ENCODE results near the gene HIP1.
"Not testable (repeated sequence)": the region's sequence is repeated elsewhere in the genome, so short reads cannot be mapped to it uniquely, and the experiment has no call there.

HIP1 gene

GRCh38 chr7:75608451-75609122 is 130.2 kb downstream of the HIP1 start:
- no peak for DNase-seq

- DNase-seq: no peak
These were observed 134.3 kb downstream of the HIP1 start for GRCh38 chr7:75604408-75604807.

- DNase-seq: not testable (repeated sequence)
These were observed 135.9 kb downstream of the HIP1 start for GRCh38 chr7:75602831-75603230.

GRCh38 chr7:75601539-75601938 is 137.2 kb downstream of the HIP1 start:
- DNase-seq: no peak

- DNase-seq: not testable (repeated sequence)
These were observed 138.0 kb downstream of the HIP1 start for GRCh38 chr7:75600748-75601147.

- DNase-seq: peak; percentile 55
These were observed 139.4 kb downstream of the HIP1 start for GRCh38 chr7:75599244-75599781.

GRCh38 chr7:75596727-75597614 is 141.8 kb downstream of the HIP1 start:
- DNase-seq: no peak

GRCh38 chr7:75595766-75596165 is 143.0 kb downstream of the HIP1 start:
- no peak for DNase-seq

GRCh38 chr7:75593500-75594184 is 145.1 kb downstream of the HIP1 start:
- not testable (repeated sequence) for DNase-seq

GRCh38 chr7:75591467-75592255 is 147.1 kb downstream of the HIP1 start:
- DNase-seq: no peak

- DNase-seq: no peak
These were observed 148.3 kb downstream of the HIP1 start for GRCh38 chr7:75590373-75591005.

GRCh38 chr7:75584354-75584753 is 154.4 kb downstream of the HIP1 start:
- DNase-seq: no peak

- no peak for DNase-seq
These were observed 155.5 kb downstream of the HIP1 start for GRCh38 chr7:75583255-75583654.

GRCh38 chr7:75579899-75580298 is 158.8 kb downstream of the HIP1 start:
- no peak for DNase-seq

- no peak for DNase-seq
These were observed 160.7 kb downstream of the HIP1 start for GRCh38 chr7:75578081-75578480.

GRCh38 chr7:75575488-75576121 is 163.1 kb downstream of the HIP1 start:
- DNase-seq: no peak

GRCh38 chr7:75573477-75574019 is 165.2 kb downstream of the HIP1 start:
- no peak for DNase-seq

- DNase-seq: no peak
These were observed 165.9 kb downstream of the HIP1 start for GRCh38 chr7:75572814-75573213.

GRCh38 chr7:75572396-75572795 is 166.3 kb downstream of the HIP1 start:
- no peak for DNase-seq

- no peak for DNase-seq
These were observed 167.5 kb downstream of the HIP1 start for GRCh38 chr7:75571209-75571608.

GRCh38 chr7:75569629-75570282 is 169.0 kb downstream of the HIP1 start:
- DNase-seq: not testable (repeated sequence)
